AG04449 (cell line): ENCODE results near the gene DOCK2.

Source experiments
- CTCF ChIA-PET: fragments of 350-600 bp; formaldehyde crosslinking; extraction: SDS; loops from one replicate; lab custom pipeline; 2021; ENCODE audit warnings: antibody characterized with exemption; lab: Yijun Ruan, JAX
- POLR2A ChIA-PET: fragments of 400-600, 350-600 bp; formaldehyde crosslinking; extraction: SDS; loops from one replicate; lab custom pipeline; 2020; ENCODE audit warnings: antibody characterized with exemption, inconsistent platforms; lab: Yijun Ruan, JAX
- DNase-seq: peaks from one replicate; pipeline ENCODE4 v3.0.0-alpha.2; 2010; ENCODE audit warnings: low read depth, low spot score
- H3K4me3 ChIP-seq: 2 replicates; pipeline ENCODE4 v1.5.1; 2011; ENCODE audit warnings: low read depth, mild to moderate bottlenecking, control low read depth, low read length
- TF ChIP-seq, protein P1 (sequence below): IDR thresholded peaks from one replicate; pipeline ENCODE4 v1.5.1; 2011; ENCODE audit warnings: mild to moderate bottlenecking, moderate library complexity, low read length, control low read depth, inconsistent platforms; ENCODE audit not compliant: insufficient read depth; ENCODE audit errors: missing control alignments

DOCK2 gene

DNA sequence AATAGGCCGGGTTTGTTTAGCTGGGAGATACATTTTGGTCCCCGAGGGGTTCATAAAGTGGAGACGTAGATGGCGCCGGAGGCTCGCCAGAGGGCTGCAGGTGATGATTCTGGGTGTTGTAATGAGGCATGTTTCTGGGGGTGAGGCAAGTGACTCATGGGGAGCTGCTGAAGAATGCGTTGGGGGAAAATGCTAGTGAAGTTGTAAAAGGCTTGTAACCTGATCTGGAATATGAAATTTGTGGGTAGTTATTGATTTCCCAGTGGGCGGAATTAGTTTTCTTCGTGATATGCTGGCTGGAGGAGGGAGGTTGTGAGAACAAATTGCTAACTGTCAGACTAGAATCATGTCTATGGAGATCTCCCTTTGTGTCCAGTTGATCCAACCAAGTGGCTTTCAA, 158.3 kb downstream of the DOCK2 start:
- no peak overlapping the region for H3K4me3 ChIP-seq
- ChIA-PET CTCF (interaction anchor here (1.1 to 1.7 kb wide), 2 partner anchors 185 to 190 kb away, joined by 4 read pairs; partner anchors contain the start of gene INSYN2B), POLR2A (no interaction called here)
- TF ChIP-seq, protein P1, sequence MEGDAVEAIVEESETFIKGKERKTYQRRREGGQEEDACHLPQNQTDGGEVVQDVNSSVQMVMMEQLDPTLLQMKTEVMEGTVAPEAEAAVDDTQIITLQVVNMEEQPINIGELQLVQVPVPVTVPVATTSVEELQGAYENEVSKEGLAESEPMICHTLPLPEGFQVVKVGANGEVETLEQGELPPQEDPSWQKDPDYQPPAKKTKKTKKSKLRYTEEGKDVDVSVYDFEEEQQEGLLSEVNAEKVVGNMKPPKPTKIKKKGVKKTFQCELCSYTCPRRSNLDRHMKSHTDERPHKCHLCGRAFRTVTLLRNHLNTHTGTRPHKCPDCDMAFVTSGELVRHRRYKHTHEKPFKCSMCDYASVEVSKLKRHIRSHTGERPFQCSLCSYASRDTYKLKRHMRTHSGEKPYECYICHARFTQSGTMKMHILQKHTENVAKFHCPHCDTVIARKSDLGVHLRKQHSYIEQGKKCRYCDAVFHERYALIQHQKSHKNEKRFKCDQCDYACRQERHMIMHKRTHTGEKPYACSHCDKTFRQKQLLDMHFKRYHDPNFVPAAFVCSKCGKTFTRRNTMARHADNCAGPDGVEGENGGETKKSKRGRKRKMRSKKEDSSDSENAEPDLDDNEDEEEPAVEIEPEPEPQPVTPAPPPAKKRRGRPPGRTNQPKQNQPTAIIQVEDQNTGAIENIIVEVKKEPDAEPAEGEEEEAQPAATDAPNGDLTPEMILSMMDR = no peak
- no peak for DNase-seq

GRCh38 chr5:169796731-169797130, 159.7 kb downstream of the DOCK2 start:
- no peak for DNase-seq
- TF ChIP-seq, protein P1 = no peak
- H3K4me3 ChIP-seq = no peak overlapping the region
- ChIA-PET POLR2A (no interaction called here), CTCF (interaction anchor here (1.0 to 1.5 kb wide), 2 partner anchors 28 to 184 kb away, joined by 3 to 4 read pairs; partner anchors contain the start of gene INSYN2B)

GRCh38 chr5:169797577-169797976, 160.5 kb downstream of the DOCK2 start:
- ChIA-PET CTCF (interaction anchor here (0.9 to 1.5 kb wide), 2 partner anchors 13 to 183 kb away, joined by 3 to 4 read pairs; partner anchors contain the start of gene INSYN2B), POLR2A (no interaction called here)
- DNase-seq = no peak
- no peak overlapping the region for H3K4me3 ChIP-seq
- TF ChIP-seq, protein P1 = no peak

GRCh38 chr5:169798438-169798837, 161.4 kb downstream of the DOCK2 start:
- TF ChIP-seq, protein P1 = no peak
- DNase-seq = no peak
- ChIA-PET CTCF (interaction anchor here (0.9 kb wide), 1 partner anchor 13 kb away, joined by 3 read pairs; no protein-coding TSS in a partner anchor), POLR2A (no interaction called here)
- no peak overlapping the region for H3K4me3 ChIP-seq

DNA sequence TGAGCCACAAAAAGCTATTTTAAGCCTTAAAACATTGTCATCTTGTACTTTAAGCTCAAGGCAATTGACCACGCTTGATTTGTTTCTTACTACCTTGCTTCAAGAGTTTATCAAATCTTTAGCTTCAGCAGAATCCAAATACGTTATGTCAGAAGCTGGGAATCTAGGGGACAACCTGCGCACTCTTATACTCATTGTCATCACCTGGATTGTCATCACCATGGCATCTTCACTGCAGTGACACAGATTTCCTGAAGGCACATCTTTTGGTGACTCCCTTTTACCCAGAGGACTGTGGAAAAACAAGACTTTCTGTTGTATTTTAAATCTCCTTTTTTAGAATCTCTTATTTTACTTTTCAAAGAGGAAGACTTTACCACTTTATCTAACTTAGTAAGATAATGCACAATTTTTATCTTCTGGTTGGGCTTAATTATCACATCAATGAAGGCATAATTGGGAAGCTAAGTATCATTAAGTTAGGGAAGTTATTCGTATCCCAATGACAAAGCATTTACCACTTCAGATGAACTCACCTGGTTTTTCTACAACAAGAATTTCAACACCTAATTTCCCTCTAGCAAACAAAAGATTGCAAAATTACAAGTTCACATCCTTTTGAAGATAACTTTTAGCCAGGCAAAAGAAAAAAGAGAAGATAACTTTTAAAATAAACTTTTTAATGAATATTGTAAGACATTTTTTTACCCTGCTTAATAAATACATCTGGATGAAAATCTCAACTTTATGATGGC, 162.0 kb downstream of the DOCK2 start:
- ChIA-PET POLR2A (no interaction called here), CTCF (no interaction called here)
- no peak for DNase-seq
- no peak overlapping the region for H3K4me3 ChIP-seq
- TF ChIP-seq, protein P1 = no peak

DNA sequence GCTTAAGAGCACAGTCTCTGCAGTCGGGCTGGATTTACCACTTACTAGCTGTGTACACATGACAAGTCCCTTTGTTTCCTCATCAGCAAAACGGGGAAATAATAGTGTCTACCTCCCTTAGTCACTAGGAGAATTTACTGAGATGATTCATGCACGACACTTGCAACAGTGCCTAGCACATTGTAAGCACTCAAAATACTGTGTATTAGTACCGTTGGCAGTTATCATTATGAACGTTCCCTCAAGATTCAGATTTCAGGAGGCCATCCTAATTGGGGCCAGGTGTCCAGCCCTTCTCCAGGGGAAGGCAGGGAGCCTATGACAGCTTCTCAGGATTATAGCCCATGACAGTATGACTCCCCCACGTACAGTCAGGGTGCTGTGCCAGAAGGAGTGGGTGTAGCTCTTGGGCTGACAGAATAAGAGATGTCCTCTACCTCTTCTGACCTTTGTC, 164.3 kb downstream of the DOCK2 start:
- DNase-seq = no peak
- POLR2A ChIA-PET = interaction anchor here (1.0 kb wide), 1 partner anchor 58 kb away, joined by 4 read pairs; no protein-coding TSS in a partner anchor
- CTCF ChIA-PET = interaction anchor here (0.9 to 1.5 kb wide), 2 partner anchors 12 to 170 kb away, joined by 4 read pairs; no protein-coding TSS in a partner anchor
- TF ChIP-seq, protein P1 = no peak
- no peak overlapping the region for H3K4me3 ChIP-seq
